HepG2 (cell line): ENCODE data around the gene TMCO4. TPM values are rescaled to one million over a fixed set of nuclear protein-coding genes. Genes with fewer than 3 reads are reported as not detected.

Source experiments
- ATAC-seq: fragments of 200-7000 bp; cut with Tn5 transposase; 3 replicates; pipeline ENCODE4 v1.9.1; 2020; ENCODE audit warnings: mild to moderate bottlenecking, moderate library complexity
- BruUV-seq: library from RNA; stranded (reverse); fragments of 400-500 nt; replicated peaks from 2 replicates; lab custom pipeline; 2021; lab: Mats Ljungman, UMichigan
- CTCF ChIA-PET: fragments of 300-600 bp; formaldehyde crosslinking; extraction: SDS; loops from one replicate; lab custom pipeline; 2021; ENCODE audit warnings: low total read pairs, inconsistent platforms, low intra/inter-chr PET ratio; lab: Yijun Ruan, JAX
- POLR2A ChIA-PET: fragments of 350-600 bp; sonication (Branson Sonifier 250); formaldehyde crosslinking; loops from one replicate; lab custom pipeline; 2020; ENCODE audit warnings: antibody characterized with exemption, inconsistent platforms; lab: Yijun Ruan, JAX
- DNase-seq: peaks from one replicate; pipeline ENCODE4 v3.0.0-alpha.2; 2015; ENCODE audit warnings: low spot score
- FAIRE-seq: peaks from 3 replicates; lab custom pipeline; 2011; peaks lifted over from hg19 to GRCh38; lab: Jason Lieb, UNC
- H2AFZ ChIP-seq: one replicate; pipeline ENCODE4 v1.6.1; 2011; ENCODE audit warnings: low read length, inconsistent platforms
- H3K27ac ChIP-seq: fragments of 300-600 bp; 3 replicates; pipeline ENCODE4 v1.8.0; 2011; ENCODE audit warnings: mixed run types, mild to moderate bottlenecking, mixed read lengths, low read length, inconsistent platforms; ENCODE audit not compliant: insufficient read depth; ENCODE audit errors: extremely low read length
- H3K27me3 ChIP-seq, 2 experiments: fragments of 200-600 bp in 1 of 2; 2 replicates in 1 of 2; 3 replicates in 1 of 2; pipeline versions ENCODE4 v1.6.0 to v1.8.0; 2011; ENCODE audit warnings: low read length in 2 of 2, mild to moderate bottlenecking in 2 of 2, moderate library complexity in 2 of 2, inconsistent platforms in 1 of 2; ENCODE audit not compliant: insufficient read depth in 2 of 2, control insufficient read depth in 1 of 2
- H3K36me3 ChIP-seq, 2 experiments: fragments of 200-600 bp in 1 of 2; replicated peaks in 1 of 2; 2 replicates in 1 of 2; 3 replicates in 1 of 2; pipeline versions ENCODE4 v1.5.1 to v1.8.0; 2011; ENCODE audit warnings: low read length in 2 of 2, inconsistent platforms in 1 of 2; ENCODE audit not compliant: insufficient read depth in 2 of 2, control insufficient read depth in 1 of 2
- H3K4me1 ChIP-seq: 2 replicates; pipeline ENCODE4 v1.5.1; 2012; ENCODE audit warnings: low read length, inconsistent platforms; ENCODE audit not compliant: insufficient read depth
- H3K4me2 ChIP-seq: 2 replicates; pipeline ENCODE4 v1.6.0; 2011; ENCODE audit warnings: low read depth, low read length, inconsistent platforms
- H3K4me3 ChIP-seq, 3 experiments: fragments of 200-600 bp in 1 of 3; sonication (generic), shearing (Covaris generic) in 1 of 3; replicated peaks in 1 of 3; 2 replicates each; pipeline ENCODE4 v1.5.1; 2011 to 2016; ENCODE audit warnings: low read length in 3 of 3, inconsistent platforms in 2 of 3, low read depth in 2 of 3, mild to moderate bottlenecking in 2 of 3, control low read depth in 1 of 3, mixed read lengths in 1 of 3; ENCODE audit not compliant: insufficient read depth in 1 of 3
- H3K79me2 ChIP-seq: one replicate; pipeline ENCODE4 v1.6.1; 2011; ENCODE audit warnings: low read length, inconsistent platforms; ENCODE audit not compliant: insufficient read depth
- H3K9ac ChIP-seq: 2 replicates; pipeline ENCODE4 v1.6.0; 2011; ENCODE audit warnings: mild to moderate bottlenecking, low read depth, low read length, inconsistent platforms; ENCODE audit not compliant: insufficient read depth
- H3K9me3 ChIP-seq: 2 replicates; pipeline ENCODE4 v1.5.1; 2012; ENCODE audit warnings: mild to moderate bottlenecking, low read length
- H4K20me1 ChIP-seq: 2 replicates; pipeline ENCODE4 v1.6.0; 2011; ENCODE audit warnings: inconsistent platforms, mild to moderate bottlenecking, low read length, moderate library complexity; ENCODE audit not compliant: insufficient read depth
- BRF2 ChIP-seq: sonication (generic); formaldehyde crosslinking; IDR thresholded peaks from 2 replicates; pipeline ENCODE4 v1.8.1; 2022; ENCODE audit warnings: mild to moderate bottlenecking, missing genetic modification reagents
- CCDC6 ChIP-seq: sonication (generic); formaldehyde crosslinking; IDR thresholded peaks from 2 replicates; pipeline ENCODE4 v1.8.1; 2022; ENCODE audit warnings: mild to moderate bottlenecking, missing genetic modification reagents, moderate library complexity
- CENPX ChIP-seq: sonication (generic); formaldehyde crosslinking; IDR thresholded peaks from 2 replicates; pipeline ENCODE4 v1.9.0; 2021; ENCODE audit warnings: mild to moderate bottlenecking, missing genetic modification reagents, moderate library complexity
- CREM ChIP-seq, 2 experiments: sonication (generic) in 1 of 2; formaldehyde crosslinking in 1 of 2; IDR thresholded peaks; 2 replicates each; pipeline versions ENCODE4 v1.4.0 to v1.6.1; 2016 to 2020; ENCODE audit warnings: antibody characterized with exemption in 1 of 2, mild to moderate bottlenecking in 1 of 2, missing genetic modification reagents in 1 of 2
- NONO ChIP-seq, 2 experiments: fragments of 450-650 bp in 1 of 2; sonication (generic) in 1 of 2; formaldehyde crosslinking in 1 of 2; IDR thresholded peaks in 1 of 2; conservative IDR thresholded peaks in 1 of 2; 2 replicates each; pipeline versions ENCODE4 v1.6.1 to v1.8.0; 2017 to 2022; ENCODE audit warnings: mild to moderate bottlenecking in 1 of 2, missing genetic modification reagents in 1 of 2, moderate library complexity in 1 of 2
- PHF20 ChIP-seq: sonication (generic); formaldehyde crosslinking; IDR thresholded peaks from 2 replicates; pipeline ENCODE4 v1.5.0; 2020; ENCODE audit warnings: mild to moderate bottlenecking, missing genetic modification reagents
- PITX1 ChIP-seq: sonication (generic); formaldehyde crosslinking; IDR thresholded peaks from 2 replicates; pipeline ENCODE4 v1.5.1; 2020; ENCODE audit warnings: mild to moderate bottlenecking, missing genetic modification reagents
- SCMH1 ChIP-seq: sonication (generic); formaldehyde crosslinking; IDR thresholded peaks from 2 replicates; pipeline ENCODE4 v1.9.0; 2021; ENCODE audit warnings: missing genetic modification reagents, mild to moderate bottlenecking, borderline replicate concordance
- ZNF670 ChIP-seq: sonication (generic); formaldehyde crosslinking; IDR thresholded peaks from 2 replicates; pipeline ENCODE4 v1.8.0; 2022; ENCODE audit warnings: mild to moderate bottlenecking, missing genetic modification reagents, borderline replicate concordance
- ZNF678 ChIP-seq: sonication (generic); formaldehyde crosslinking; IDR thresholded peaks from 2 replicates; pipeline ENCODE4 v1.4.0; 2020; ENCODE audit warnings: mild to moderate bottlenecking, missing genetic modification reagents
- ZNF883 ChIP-seq: sonication (generic); formaldehyde crosslinking; IDR thresholded peaks from 2 replicates; pipeline ENCODE4 v1.5.1; 2020; ENCODE audit warnings: mild to moderate bottlenecking, missing genetic modification reagents; ENCODE audit errors: not compliant biosample characterization
- WGBS: methylation state at CpG from one replicate; pipeline ENCODE4 v1.1.6; 2017; ENCODE audit warnings: low lambda C conversion rate; 5-methylcytosine and 5-hydroxymethylcytosine counted together
- in situ Hi-C: cut with HindIII; loops from 2 replicates; pipeline ENCODE4 v1.10.0; 2017; ENCODE audit warnings: low pct_unique_long_range_greater_than_20kb; ENCODE audit not compliant: extremely low pct_ligation_motif_present
- intact Hi-C: fragments of 100-400 bp; cut with micrococcal nuclease; formaldehyde crosslinking; loops from one replicate; pipeline ENCODE4 v1.10.0; 2022; ENCODE audit not compliant: unreplicated experiment
- polyA plus RNA-seq, 8 experiments: library from polyadenylated mRNA; depleted of rRNA in 3 of 8; stranded (reverse) in 7 of 8; unstranded in 1 of 8; fragments of >200 nt; fragmentation: Illumina TruSeq in 4 of 8; extraction: Trizol in 4 of 8; gene quantifications; 2 replicates each; pipeline versions ENCODE4 v1.2.1 to v1.2.3, GENCODE V29; 2011 to 2016; ENCODE audit warnings: low read depth in 4 of 8, missing spikeins in 1 of 8, mixed read lengths in 1 of 8; ENCODE audit not compliant: insufficient read depth in 1 of 8
- total RNA-seq, 5 experiments: library from RNA; depleted of rRNA; stranded (reverse); fragments of >200 nt; fragmentation: Illumina TruSeq; extraction: Trizol; gene quantifications; 2 replicates each; pipeline ENCODE4 v1.2.3, GENCODE V29; 2016; ENCODE audit warnings: low read depth in 1 of 5

Gene TMCO4
- total and polyA plus RNA-seq, 2 of the 13 experiments (the other 11 are each of a cell fraction or from before 2014, with no cell fraction given): 2.1 to 4.1 TPM

GRCh38 chr1:19705464-19705863 is 94.3 kb downstream of the TMCO4 start:
- Histone ChIP-seq H3K27ac (no peak overlapping the region), H3K4me1 (peaks cover 9% of the 10 kb centered on the region), H3K9me3 (no peaks in the 10 kb centered on the region), H3K79me2 (no peaks in the 10 kb centered on the region), H3K4me3 (no peak overlapping the region), H2AFZ (no peak overlapping the region), H4K20me1 (no peaks in the 10 kb centered on the region), H3K27me3 (no peaks in the 10 kb centered on the region), H3K4me2 (no peak overlapping the region), H3K36me3 (no peaks in the 10 kb centered on the region), H3K9ac (no peak overlapping the region)
- ChIA-PET POLR2A (no interaction called here), CTCF (interaction anchor here (2.3 kb wide), 1 partner anchor 44 kb away, joined by 9 read pairs; no protein-coding TSS in a partner anchor)
- in situ Hi-C loops (no loop called here), intact Hi-C loops (no loop called here)
- FAIRE-seq (no peak), DNase-seq (no peak), ATAC-seq (no peak)
- no TSS peak for BruUV-seq
- 67% methylated on average over 4 of the region's 4 CpGs for WGBS
- TF ChIP-seq ZNF678 (CRISPR knock-in tag): no peak
- TF ChIP-seq PITX1 (CRISPR knock-in tag): no peak
- TF ChIP-seq CREM (IDR thresholded peaks at IDR 0.05): no peak
- TF ChIP-seq CREM (CRISPR knock-in tag; IDR thresholded peaks at IDR 0.05): no peak
- no peak for TF ChIP-seq CENPX (CRISPR knock-in tag)
- TF ChIP-seq NONO (IDR thresholded peaks at IDR 0.05): no peak
- TF ChIP-seq NONO (CRISPR knock-in tag; conservative IDR thresholded peaks at IDR 0.05): no peak
- TF ChIP-seq ZNF670 (CRISPR knock-in tag): no peak
- TF ChIP-seq ZNF883 (CRISPR knock-in tag): no peak
- TF ChIP-seq CCDC6 (CRISPR knock-in tag): no peak
- no peak for TF ChIP-seq PHF20
- no peak for TF ChIP-seq SCMH1 (CRISPR knock-in tag)
- no peak for TF ChIP-seq BRF2 (CRISPR knock-in tag)
